ENCODE measurements around the gene MED12L. TPM values are rescaled to one million over a fixed set of nuclear protein-coding genes. Genes with fewer than 3 reads are reported as not detected.

Gene MED12L
- total RNA-seq, 4 donors from 2014 or later: 1.6 to 23.7 (median 4.0) TPM

DNA sequence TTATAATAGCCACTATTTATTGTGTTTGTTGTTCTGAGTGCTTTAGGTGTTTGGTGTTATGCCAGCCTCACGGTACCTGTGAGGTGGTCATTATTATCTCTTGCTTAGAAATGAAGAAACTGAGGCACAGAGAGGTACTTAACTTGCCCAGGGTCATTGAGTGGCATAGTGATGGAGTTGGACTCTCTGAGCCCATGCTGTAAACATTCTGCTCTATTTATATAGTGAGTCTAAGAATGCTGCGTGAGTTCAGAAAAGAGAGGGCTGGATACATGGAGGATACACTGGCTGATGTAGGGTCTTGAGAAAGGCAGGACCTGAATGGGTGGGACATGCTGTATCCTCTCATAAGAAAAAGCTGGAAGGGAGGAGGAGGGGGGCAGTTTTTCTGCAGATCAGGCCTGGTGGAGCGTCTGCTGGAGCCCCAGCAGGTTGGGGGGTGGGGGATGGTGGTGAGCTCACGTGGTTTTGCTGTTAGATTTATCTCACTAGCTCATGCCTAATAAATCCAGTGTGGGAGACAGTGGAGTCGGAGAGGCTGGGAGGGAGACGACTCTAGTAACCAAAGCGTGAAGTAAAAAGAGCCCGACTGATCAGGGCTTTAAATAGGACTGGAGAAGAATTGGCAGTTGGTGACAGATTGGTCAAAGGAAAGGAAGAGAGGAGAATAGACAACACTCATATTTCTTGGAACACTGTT lies 16.0 kb downstream of the MED12L start:
- Histone ChIP-seq H3K9me3 (no peaks in the 10 kb centered on the region), H3K27ac (no peak overlapping the region), H3K36me3 (no peaks in the 10 kb centered on the region), H3K4me1 (peaks cover 3 to 9% of the 10 kb centered on the region in 2 donors), H3K27me3 (no peaks in the 10 kb centered on the region), H3K4me3 (replicated peaks in 1 of 3) (no peak overlapping the region)
- TF ChIP-seq, protein P1, sequence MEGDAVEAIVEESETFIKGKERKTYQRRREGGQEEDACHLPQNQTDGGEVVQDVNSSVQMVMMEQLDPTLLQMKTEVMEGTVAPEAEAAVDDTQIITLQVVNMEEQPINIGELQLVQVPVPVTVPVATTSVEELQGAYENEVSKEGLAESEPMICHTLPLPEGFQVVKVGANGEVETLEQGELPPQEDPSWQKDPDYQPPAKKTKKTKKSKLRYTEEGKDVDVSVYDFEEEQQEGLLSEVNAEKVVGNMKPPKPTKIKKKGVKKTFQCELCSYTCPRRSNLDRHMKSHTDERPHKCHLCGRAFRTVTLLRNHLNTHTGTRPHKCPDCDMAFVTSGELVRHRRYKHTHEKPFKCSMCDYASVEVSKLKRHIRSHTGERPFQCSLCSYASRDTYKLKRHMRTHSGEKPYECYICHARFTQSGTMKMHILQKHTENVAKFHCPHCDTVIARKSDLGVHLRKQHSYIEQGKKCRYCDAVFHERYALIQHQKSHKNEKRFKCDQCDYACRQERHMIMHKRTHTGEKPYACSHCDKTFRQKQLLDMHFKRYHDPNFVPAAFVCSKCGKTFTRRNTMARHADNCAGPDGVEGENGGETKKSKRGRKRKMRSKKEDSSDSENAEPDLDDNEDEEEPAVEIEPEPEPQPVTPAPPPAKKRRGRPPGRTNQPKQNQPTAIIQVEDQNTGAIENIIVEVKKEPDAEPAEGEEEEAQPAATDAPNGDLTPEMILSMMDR (IDR thresholded peaks at IDR 0.05): no peak
- no peak for TF ChIP-seq POLR2A (IDR thresholded peaks at IDR 0.05)
- no peak for DNase-seq
- intact Hi-C loops (cut with DNase I): no loop called here
- WGBS, 2 donors: 75 to 83% methylated on average over 8 of the region's 8 CpGs

DNA sequence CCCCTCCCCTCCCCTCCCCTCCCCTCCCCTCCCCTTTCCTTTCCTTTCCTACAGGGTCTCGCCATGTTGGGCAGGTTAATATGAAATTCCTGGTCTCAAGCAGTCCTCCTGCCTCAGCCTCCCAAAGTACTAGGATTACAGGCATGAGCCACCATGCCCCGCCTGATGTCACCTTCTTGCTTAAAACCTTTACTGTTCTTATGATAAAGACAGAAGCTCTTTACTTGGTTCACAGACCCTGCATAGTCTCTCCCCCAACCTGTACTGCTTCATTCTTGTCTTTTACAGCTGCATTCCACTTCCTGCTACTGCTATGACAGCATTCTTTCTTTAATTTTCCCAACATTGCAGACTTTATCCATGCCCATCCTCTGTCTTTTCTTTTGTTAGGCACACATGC lies 20.8 kb downstream of the MED12L start:
- no peaks in the 10 kb centered on the region for H3K36me3 ChIP-seq
- H3K27me3 ChIP-seq: no peaks in the 10 kb centered on the region
- WGBS, 2 donors: 98% methylated on average over 2 of the region's 2 CpGs
- TF ChIP-seq, protein P1 (IDR thresholded peaks at IDR 0.05): no peak
- no peak for TF ChIP-seq POLR2A (IDR thresholded peaks at IDR 0.05)
- H3K27ac ChIP-seq: no peak overlapping the region
- no peak overlapping the region for H3K4me3 ChIP-seq (replicated peaks in 1 of 3)
- intact Hi-C loops (cut with DNase I): no loop called here
- no peaks in the 10 kb centered on the region for H3K4me1 ChIP-seq
- DNase-seq: no peak
- H3K9me3 ChIP-seq: no peaks in the 10 kb centered on the region

DNA sequence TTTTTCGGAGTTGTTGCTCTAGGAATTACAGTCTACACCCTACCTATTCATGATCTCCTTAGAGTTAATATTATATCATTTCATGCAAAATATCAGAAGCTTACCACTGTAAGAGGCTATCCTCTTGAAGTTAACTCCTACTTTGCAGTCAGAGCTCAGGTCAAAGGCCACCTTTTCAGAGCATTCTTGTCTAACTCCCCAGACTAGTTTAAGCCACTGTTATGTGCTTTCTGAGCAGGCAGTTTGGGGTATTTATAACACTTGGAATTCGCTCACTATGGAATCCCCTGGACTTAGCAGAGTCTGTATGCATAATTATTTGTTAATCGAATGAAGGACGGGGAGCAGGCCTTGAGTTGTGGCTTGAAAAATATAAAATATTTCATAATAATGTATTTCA lies 21.7 kb downstream of the MED12L start:
- H3K9me3 ChIP-seq: no peaks in the 10 kb centered on the region

DNA sequence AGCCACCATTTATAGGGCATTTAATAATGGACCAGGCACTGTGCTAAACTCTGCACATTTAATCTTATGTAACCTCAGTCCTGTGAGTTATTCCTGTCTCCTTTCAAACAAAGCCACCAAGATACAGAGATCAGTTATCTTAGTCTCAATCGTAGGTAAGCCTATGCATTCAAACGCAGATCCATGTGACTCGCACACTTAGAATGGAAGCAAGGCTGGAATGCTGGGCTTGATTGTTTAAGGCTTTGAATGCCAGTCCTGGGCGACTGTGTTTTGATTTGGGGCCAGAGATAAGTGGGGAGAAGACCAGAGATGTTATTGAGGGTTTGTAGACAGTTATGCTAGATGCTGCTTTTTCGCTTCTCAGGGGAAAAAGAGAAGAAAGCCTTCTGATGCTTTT lies 22.2 kb downstream of the MED12L start:
- intact Hi-C loops (cut with DNase I): no loop called here
- no peaks in the 10 kb centered on the region for H3K36me3 ChIP-seq
- no peak for DNase-seq

More for the DNA sequence above, 21.7 kb downstream of the MED12L start:
- Histone ChIP-seq H3K27me3 (no peaks in the 10 kb centered on the region), H3K4me1 (no peaks in the 10 kb centered on the region), H3K36me3 (no peaks in the 10 kb centered on the region), H3K27ac (no peak overlapping the region), H3K4me3 (replicated peaks in 1 of 3) (no peak overlapping the region)
- intact Hi-C loops (cut with DNase I): no loop called here
- no peak for DNase-seq
- WGBS, 2 donors: 88 to 92% methylated on average over 4 of the region's 4 CpGs
- no peak for TF ChIP-seq POLR2A (IDR thresholded peaks at IDR 0.05)
- TF ChIP-seq, protein P1 (IDR thresholded peaks at IDR 0.05): no peak

DNA sequence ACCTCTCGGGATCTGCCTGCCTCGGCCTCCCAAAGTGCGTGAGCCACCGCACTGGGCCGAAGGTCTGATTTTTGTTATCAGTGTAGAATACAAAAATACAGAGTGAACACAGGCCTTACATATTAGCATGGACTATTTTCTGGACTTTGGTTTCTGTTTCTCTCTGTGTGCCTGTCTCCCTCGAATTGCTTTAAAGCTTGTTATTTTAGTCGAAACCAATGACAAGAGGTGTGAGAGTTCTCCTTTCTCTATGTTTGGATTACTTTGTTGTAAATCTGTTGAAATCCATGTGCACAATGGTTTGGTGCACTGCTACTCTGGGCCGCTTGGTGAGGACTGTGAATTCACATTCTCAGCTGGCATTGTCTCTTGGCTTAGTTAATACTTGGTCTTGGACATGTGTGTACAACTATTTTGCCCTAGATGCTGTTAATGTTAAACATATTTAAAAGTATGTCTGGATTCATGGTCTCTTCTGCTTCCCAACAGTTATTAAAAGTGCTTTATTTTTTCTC lies 23.9 kb downstream of the MED12L start:
- no peaks in the 10 kb centered on the region for H3K4me1 ChIP-seq
- H3K27ac ChIP-seq: no peak overlapping the region
- DNase-seq: peak; percentile 25 to 33
- TF ChIP-seq POLR2A (IDR thresholded peaks at IDR 0.05): no peak
- TF ChIP-seq, protein P1 (IDR thresholded peaks at IDR 0.05): peak in 3 of 6 experiments; percentile 6 to 30 (median 16)
- WGBS, 2 donors: 49 to 57% methylated on average over 8 of the region's 8 CpGs
- H3K27me3 ChIP-seq: no peaks in the 10 kb centered on the region
- intact Hi-C loops (cut with DNase I): no loop called here
- no peaks in the 10 kb centered on the region for H3K9me3 ChIP-seq
- H3K36me3 ChIP-seq: no peaks in the 10 kb centered on the region
- H3K4me3 ChIP-seq (replicated peaks in 1 of 3): no peak overlapping the region

More for the DNA sequence above, 22.2 kb downstream of the MED12L start:
- no peaks in the 10 kb centered on the region for H3K27me3 ChIP-seq
- no peak overlapping the region for H3K27ac ChIP-seq
- 80 to 82% methylated on average over 5 of the region's 5 CpGs for WGBS, 2 donors
- no peak overlapping the region for H3K4me3 ChIP-seq (replicated peaks in 1 of 3)
- H3K9me3 ChIP-seq: no peaks in the 10 kb centered on the region
- no peaks in the 10 kb centered on the region for H3K4me1 ChIP-seq
- TF ChIP-seq, protein P1 (IDR thresholded peaks at IDR 0.05): no peak
- TF ChIP-seq POLR2A (IDR thresholded peaks at IDR 0.05): no peak

Data from thyroid gland (tissue), 4 donors.